AG09319 (cell line): Measurements from ENCODE around the gene GUCA2A.
"Not testable (repeated sequence)": the region's sequence is repeated elsewhere in the genome, so short reads cannot be mapped to it uniquely, and the experiment has no call there.

Experiments used
- DNase-seq: peaks from one replicate; pipeline ENCODE4 v3.0.0-alpha.2; 2010; ENCODE audit warnings: low read depth; ENCODE audit errors: extremely low read depth
- TF ChIP-seq, protein P1 (sequence below): IDR thresholded peaks from 2 replicates; pipeline ENCODE4 v1.5.1; 2011; ENCODE audit warnings: low read depth, mild to moderate bottlenecking, inconsistent platforms, low read length, moderate library complexity

Gene GUCA2A, protein sequence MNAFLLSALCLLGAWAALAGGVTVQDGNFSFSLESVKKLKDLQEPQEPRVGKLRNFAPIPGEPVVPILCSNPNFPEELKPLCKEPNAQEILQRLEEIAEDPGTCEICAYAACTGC

DNA sequence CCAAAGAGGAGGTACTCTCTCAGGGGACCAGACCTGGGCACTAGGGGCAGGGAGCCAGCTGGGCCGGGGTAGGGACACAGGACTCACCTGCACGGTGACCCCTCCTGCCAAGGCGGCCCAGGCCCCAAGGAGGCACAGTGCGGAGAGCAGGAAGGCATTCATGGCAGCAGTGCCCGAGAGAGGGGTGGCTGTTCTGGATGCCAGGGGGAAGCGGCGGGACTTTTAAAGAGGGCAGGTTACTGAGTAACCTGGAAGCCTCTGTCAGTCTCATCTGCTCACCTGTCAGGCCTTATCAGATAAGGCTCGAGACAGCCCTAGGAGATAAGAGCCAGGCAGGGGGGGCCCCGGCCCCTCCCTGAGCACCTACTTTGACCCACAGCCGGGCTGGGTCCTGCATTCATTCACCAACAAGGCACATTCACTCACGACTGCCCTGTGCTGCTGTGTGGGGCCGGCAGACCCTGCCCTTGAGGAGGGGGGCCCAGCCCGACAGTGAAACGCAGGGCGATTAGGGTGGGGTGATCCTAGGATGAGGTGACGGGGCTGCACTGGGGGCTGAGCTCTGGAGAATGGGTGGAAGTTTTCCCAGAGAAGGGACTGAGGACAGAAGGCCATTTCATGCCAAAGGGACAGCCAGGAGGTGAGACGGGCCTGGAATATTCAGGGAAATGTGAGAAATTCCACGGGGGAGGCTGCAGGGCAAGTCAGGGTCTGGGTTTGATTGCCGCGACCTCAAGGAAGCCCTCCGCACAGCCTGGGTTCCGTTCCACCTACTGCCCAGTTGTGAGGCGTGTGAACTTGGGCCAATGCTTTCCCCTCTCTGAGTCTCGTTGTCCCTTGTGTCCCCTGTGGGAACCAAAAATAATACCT lies at the start of gene GUCA2A:
GUCA2A (minus strand) TSS at position 195 of the 870 bp plus-strand sequence; CDS start at position 162, 33 bp downstream.
- no peak for DNase-seq
- TF ChIP-seq, protein P1, sequence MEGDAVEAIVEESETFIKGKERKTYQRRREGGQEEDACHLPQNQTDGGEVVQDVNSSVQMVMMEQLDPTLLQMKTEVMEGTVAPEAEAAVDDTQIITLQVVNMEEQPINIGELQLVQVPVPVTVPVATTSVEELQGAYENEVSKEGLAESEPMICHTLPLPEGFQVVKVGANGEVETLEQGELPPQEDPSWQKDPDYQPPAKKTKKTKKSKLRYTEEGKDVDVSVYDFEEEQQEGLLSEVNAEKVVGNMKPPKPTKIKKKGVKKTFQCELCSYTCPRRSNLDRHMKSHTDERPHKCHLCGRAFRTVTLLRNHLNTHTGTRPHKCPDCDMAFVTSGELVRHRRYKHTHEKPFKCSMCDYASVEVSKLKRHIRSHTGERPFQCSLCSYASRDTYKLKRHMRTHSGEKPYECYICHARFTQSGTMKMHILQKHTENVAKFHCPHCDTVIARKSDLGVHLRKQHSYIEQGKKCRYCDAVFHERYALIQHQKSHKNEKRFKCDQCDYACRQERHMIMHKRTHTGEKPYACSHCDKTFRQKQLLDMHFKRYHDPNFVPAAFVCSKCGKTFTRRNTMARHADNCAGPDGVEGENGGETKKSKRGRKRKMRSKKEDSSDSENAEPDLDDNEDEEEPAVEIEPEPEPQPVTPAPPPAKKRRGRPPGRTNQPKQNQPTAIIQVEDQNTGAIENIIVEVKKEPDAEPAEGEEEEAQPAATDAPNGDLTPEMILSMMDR, result no peak

DNA sequence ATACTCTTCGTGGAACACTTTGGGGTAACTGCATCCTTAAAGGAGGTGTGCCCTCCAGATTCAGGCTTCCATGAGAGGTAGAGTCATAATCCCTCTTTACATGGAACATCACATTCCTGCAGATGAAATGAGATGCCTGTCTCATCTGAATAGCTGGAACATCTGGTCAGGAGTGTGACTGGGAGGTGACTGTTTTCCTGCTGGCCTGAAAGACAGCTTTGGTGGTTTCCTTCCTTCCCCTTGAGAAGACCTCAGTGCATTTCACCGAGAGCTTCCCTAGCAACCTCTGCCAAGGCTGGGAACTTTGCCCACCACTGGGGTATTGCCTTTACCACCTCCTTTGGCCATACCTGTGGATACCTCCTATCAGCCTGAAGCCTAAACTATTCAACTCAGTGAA lies 46.7 kb upstream of the GUCA2A start:
- TF ChIP-seq, protein P1, result no peak
- no peak for DNase-seq

DNA sequence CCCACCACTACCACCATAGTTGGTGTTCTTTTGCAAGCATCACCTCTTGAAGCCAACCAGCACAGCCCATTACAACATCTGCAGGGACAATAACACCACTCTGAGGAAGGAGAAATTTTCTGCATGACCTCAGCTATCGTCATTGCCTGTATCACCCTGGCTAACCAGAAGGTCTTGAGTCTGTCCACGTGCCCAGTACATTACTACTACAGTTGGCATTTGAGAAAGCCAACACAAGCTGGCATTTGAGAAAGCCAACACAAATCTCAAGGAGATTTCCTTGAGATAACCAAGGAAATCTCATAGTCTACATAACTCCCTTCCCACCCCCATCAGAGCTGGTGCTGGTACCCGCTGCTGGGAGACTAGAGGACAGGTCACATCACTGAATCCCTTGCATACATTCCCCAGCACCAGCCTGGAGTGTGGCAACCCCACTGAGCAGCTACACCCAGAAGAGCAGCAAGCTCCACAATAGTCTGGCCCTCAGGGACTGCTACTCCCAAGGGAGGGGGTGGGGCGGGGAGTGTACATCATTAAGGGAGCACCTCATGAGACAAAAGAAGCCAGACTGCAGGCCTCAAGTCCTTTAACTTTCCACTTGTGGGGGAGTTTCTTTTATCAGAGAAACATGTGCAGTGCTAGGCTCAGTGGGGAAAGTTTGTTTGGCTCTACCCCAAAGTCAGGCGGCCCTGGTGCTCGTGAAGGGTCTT lies 46.0 kb upstream of the GUCA2A start:
- TF ChIP-seq, protein P1, result no peak
- no peak for DNase-seq

DNA sequence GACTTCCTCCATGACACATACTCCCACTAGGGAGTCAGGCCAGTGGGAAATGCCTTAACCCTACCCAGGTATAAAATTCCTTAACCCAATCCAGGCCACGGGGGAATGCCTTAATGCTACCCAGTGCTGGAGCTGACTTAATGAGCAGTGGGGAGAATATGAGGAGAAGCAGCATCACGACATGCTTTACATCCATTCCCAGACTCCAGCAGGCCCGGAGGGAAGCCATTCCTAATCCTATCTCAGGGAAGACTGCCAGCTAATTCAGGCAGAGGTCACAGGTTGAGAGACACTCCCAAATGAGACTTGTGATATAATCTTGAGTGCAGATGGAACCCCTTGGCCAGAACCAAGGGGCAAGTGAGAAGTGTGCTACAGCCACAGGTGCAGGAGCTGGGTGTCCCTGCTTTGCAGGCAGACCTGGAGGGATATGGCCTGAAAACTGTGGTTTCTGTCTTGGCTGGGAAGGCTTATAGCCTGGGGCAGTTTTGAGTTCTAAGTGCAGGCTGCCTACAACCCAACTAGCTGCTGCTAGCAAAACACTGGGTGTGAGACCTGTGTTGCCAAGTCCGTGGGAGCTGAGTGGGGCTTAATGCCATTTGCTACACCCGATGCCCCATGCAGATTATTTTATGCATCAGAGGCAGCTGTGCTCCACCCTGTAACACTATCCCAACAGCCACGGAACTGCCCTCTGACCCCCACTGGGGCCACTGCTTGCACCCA lies 45.1 kb upstream of the GUCA2A start:
- DNase-seq, result no peak
- TF ChIP-seq, protein P1, result no peak

DNA sequence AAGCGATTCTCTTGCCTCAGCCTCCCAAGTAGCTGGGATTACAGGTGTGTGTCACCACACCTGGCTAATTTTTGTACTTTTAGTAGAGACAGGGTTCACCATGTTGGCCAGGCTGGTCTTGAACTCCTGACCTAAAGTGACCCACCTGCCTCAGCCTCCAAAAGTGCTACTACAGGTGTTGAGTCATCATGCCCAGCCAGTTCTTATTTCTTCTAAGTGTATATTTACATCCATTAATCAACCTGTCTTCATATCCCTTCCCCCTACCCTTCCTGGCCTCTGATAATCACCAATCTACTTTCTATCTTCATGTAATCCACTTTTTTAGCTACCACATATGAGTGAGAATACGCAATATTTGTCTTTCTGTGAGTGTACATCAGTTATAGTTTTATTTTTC lies 42.4 kb upstream of the GUCA2A start:
- DNase-seq, result not testable (repeated sequence)

DNA sequence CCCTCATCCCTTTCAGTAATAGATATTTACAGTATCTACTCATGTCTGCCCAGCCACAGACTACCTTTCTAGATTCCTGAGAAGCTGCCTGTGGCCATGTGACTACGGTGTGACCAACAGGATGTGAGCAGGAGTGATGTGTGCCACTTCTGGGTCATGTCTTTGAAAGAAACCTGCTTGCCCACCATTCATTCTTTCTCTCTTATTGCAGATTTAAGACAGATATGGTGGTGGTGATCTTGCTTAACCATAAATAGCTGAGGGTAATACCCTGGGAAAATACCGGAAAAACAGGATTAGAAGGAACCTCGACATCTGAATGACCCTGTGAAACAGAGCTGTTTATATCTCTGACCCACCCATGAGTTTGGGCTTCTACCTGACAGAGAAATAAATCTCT lies 41.6 kb upstream of the GUCA2A start:
- no peak for DNase-seq
- TF ChIP-seq, protein P1, result no peak

DNA sequence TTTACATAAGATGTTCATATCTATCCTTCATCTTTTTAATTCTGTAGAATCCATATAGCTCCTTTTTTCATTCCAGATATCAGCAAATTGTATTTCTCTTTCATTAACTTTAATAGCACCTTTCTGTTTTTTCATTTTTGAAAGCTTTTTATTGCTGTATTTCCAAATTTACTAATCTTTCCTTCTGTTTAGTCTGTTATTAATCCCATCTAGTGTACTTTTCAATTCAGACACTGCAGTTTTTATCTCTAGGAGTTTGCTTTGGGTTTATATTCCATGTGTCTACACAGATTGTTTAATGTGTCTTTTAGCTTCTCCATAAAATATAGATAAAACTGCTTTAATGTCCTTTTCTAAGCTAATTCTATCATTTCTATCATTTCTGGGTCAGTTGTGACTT lies 37.4 kb upstream of the GUCA2A start:
- no peak for DNase-seq
- TF ChIP-seq, protein P1, result no peak
